Right atrium auricular region (tissue), 2 donors: Measurements from ENCODE around the gene DUSP8. TPM values are rescaled to one million over a fixed set of nuclear protein-coding genes. Genes with fewer than 3 reads are reported as not detected.

Source experiments
- DNase-seq: peaks from one replicate; pipeline ENCODE4 v3.0.0-alpha.2; 2019; ENCODE audit warnings: low spot score
- H3K27ac ChIP-seq, 2 donors: fragments of 200-600 bp; sonication (generic); 1 replicate in 1 of 2; 2 replicates in 1 of 2; pipeline ENCODE4 v1.5.1; 2016 to 2019
- H3K27me3 ChIP-seq, 2 donors: fragments of 200-600 bp; sonication (generic); one replicate each; pipeline versions ENCODE4 v1.5.1 to v1.6.0; 2017 to 2019
- H3K36me3 ChIP-seq: fragments of 200-600 bp; sonication (generic); one replicate; pipeline ENCODE4 v1.5.1; 2016
- H3K4me1 ChIP-seq, 2 donors: fragments of 200-600 bp; sonication (generic); one replicate each; pipeline versions ENCODE4 v1.5.1 to v1.6.0; 2017 to 2019
- H3K4me3 ChIP-seq, 2 donors: fragments of 200-600 bp; sonication (generic); 1 replicate in 1 of 2; 2 replicates in 1 of 2; pipeline ENCODE4 v1.5.1; 2017 to 2019; ENCODE audit warnings: mild to moderate bottlenecking in 1 of 2, moderate library complexity in 1 of 2
- H3K9me3 ChIP-seq, 2 donors: fragments of 200-600 bp; sonication (generic); one replicate each; pipeline ENCODE4 v1.5.1; 2019
- CTCF ChIP-seq, 2 donors: fragments of 200-600 bp; sonication (generic); IDR thresholded peaks; one replicate each; pipeline ENCODE4 v1.5.1; 2019; ENCODE audit warnings: antibody characterized with exemption in 2 of 2
- total RNA-seq, 2 donors: library from RNA; depleted of rRNA; stranded (reverse); fragments of >200 nt; gene quantifications; one replicate each; pipeline ENCODE4 v1.1.0, GENCODE V29; 2016

DUSP8 gene
- total RNA-seq, 2 donors from 2014 or later, result 4.4 to 24.5 TPM

DNA sequence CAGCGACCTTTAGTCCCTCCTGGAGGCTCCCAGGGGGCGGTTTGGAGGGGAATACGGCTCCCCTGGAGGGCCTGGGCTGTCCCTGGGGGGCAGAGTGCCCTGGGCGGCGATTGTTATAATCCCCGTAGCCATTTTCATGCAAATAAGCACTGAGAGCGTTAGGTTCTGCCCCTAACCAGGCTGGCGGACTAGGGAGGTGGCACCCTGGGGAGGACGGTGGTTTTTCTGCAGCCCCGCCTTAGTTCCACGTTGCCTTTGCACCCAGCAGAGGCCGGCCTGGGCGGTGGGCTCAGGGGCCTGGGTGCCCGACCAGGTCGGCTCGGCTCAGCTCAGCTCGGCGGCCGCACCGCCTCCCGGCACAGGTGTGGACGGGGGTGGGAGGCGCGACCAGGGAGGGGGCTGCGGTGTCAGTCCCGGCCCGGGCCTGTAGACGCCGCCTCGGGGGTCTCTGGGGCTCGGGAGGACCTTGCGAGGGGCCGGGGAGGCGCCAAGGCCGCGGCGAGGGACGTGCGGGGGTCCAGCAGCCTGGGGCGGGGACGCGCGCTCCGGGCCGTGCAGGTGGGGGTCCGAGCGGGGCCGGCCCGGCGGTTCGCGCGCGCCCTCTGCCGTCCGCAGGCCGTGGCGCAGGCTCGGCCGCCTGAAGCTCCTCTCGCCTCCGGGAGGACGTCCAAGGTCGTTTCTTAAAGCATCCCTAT, 2.3 kb upstream of the DUSP8 start:
- Histone ChIP-seq H3K36me3 (no peaks in the 10 kb centered on the region), H3K9me3 (peaks cover 0 to 8% of the 10 kb centered on the region in 2 donors), H3K4me3 (peak overlapping the region; percentile 24 to 83), H3K27me3 (no peaks in the 10 kb centered on the region), H3K4me1 (peaks cover 0 to 43% of the 10 kb centered on the region in 2 donors), H3K27ac (peak overlapping the region; percentile 91 to 93)
- TF ChIP-seq CTCF (IDR thresholded peaks at IDR 0.05), result peak; percentile 86 to 97
- no peak for DNase-seq

DNA sequence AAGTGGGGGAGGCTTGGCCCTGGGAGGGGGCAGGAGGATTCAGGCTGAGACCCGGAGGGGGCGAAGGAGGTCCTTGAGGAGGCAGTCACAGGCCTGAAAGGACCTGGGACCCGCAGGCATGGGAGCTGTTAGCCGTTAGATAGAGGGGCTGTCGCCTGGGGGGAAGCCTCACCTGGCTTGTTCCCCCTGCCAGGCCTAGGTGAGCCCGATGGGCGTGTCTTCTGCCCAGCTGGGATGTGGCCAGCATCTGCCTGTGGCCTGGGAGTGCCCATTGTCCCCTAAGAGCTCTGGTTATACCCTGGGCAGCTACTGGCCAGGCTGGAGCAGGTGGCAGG, 1.8 kb upstream of the DUSP8 start:
- Histone ChIP-seq H3K4me3 (peak overlapping the region; percentile 24 to 83), H3K27ac (peak overlapping the region; percentile 91 to 93), H3K9me3 (peaks cover 0 to 8% of the 10 kb centered on the region in 2 donors), H3K4me1 (peaks cover 0 to 48% of the 10 kb centered on the region in 2 donors), H3K36me3 (no peaks in the 10 kb centered on the region), H3K27me3 (no peaks in the 10 kb centered on the region)
- TF ChIP-seq CTCF (IDR thresholded peaks at IDR 0.05), result no peak
- DNase-seq, result no peak

DNA sequence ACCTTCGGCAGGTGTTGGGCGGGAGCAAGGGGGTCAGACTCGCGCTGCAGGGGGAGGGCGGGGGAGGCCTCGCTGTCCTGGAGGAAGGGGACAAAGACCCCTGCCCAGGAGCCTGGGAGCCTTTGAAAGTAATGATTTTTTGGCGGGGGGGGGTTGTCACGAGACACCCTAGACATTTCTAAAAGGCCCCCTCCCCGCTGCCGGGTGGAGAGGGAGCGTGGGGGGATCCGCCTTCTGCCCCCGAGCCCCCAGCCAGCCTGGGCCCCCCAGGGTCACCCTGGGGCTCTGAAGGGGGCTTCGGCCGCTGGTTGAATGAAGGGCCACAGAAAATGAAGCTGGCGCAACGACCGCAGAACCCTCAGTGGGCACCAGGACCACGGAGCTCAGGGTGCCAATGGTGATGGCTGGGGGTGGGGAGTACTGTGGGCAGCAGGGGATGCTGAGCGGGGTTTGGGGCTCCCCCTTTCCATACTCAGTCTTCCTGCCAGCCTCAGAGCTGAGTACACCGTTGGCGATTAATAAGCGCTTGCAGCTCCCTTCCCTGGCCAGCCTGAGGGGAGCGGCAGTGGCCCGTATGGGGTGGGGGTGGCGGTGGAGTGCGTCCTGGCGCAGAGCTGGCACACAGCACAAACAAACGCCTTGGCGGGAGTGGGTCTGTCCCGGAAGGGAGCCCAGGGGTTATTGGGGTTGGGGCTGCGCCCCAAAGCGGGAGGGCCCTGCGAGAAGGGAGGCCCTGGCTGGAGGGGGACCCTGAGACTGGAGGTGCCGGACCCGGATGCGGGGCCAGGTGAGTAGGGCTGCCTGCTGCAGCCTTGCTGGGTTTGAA, 1.2 kb upstream of the DUSP8 start:
- peaks cover 0 to 5% of the 10 kb centered on the region in 2 donors for H3K9me3 ChIP-seq
- no peak for DNase-seq
- no peaks in the 10 kb centered on the region for H3K36me3 ChIP-seq
- TF ChIP-seq CTCF (IDR thresholded peaks at IDR 0.05), result no peak
- peak overlapping the region; percentile 76 to 83 for H3K4me3 ChIP-seq
- H3K27me3 ChIP-seq, result no peaks in the 10 kb centered on the region
- peaks cover 0 to 54% of the 10 kb centered on the region in 2 donors for H3K4me1 ChIP-seq
- H3K27ac ChIP-seq, result peak overlapping the region; percentile 91 to 93

DNA sequence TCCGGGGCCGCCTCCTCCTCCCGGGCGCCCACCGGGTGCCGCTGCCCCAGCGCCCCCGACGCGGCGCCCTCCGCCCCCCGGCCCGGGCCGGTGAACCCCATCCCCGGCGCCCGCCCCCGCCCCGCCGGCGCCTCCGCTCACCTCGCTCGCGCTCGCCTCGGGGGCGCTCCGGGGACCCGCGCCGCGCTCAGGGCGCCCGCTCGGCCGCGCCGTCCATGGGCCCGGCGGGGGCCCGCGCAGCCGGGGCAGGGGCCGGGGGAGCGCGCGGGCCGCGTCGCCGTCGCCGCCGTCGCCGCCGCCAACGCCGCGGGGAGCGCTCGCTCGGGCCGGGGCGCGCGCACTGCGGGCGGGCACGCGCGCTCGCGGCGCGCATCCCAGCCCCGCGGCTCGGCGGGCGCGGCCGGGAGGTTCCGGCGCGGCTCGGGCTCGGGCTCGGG, 293 bp downstream of the DUSP8 start:
- H3K4me3 ChIP-seq, result peak overlapping the region; percentile 72 to 82
- no peaks in the 10 kb centered on the region for H3K27me3 ChIP-seq
- no peak for DNase-seq
- TF ChIP-seq CTCF (IDR thresholded peaks at IDR 0.05), result no peak
- H3K4me1 ChIP-seq, result peaks cover 0 to 68% of the 10 kb centered on the region in 2 donors
- no peaks in the 10 kb centered on the region for H3K36me3 ChIP-seq
- peak overlapping the region; percentile 88 to 93 for H3K27ac ChIP-seq
- no peaks in the 10 kb centered on the region for H3K9me3 ChIP-seq

- H3K27me3 ChIP-seq, result no peaks in the 10 kb centered on the region
These were observed 943 bp downstream of the DUSP8 start for GRCh38 chr11:1570896-1571759.

More at GRCh38 chr11:1570896-1571759, 943 bp downstream of the DUSP8 start:
- H3K36me3 ChIP-seq, result no peaks in the 10 kb centered on the region
- H3K27ac ChIP-seq, result peak overlapping the region; percentile 88 to 93
- peaks cover 0 to 68% of the 10 kb centered on the region in 2 donors for H3K4me1 ChIP-seq
- no peak for DNase-seq
- no peaks in the 10 kb centered on the region for H3K9me3 ChIP-seq
- no peak for TF ChIP-seq CTCF (IDR thresholded peaks at IDR 0.05)
- peak overlapping the region; percentile 72 to 82 for H3K4me3 ChIP-seq
